Neuron (in vitro differentiated cells): ENCODE results near the gene ZC3HAV1.

Experiments
- H2AFZ ChIP-seq: one replicate; pipeline ENCODE4 v1.6.1; 2013; ENCODE audit warnings: low read depth, mild to moderate bottlenecking, inconsistent platforms, low read length, moderate library complexity
- H3K27me3 ChIP-seq: one replicate; pipeline ENCODE4 v1.6.1; 2013; ENCODE audit warnings: low read length; ENCODE audit not compliant: insufficient read depth
- H3K36me3 ChIP-seq: one replicate; pipeline ENCODE4 v1.6.1; 2013; ENCODE audit warnings: low read length; ENCODE audit not compliant: insufficient read depth
- H3K4me1 ChIP-seq: one replicate; pipeline ENCODE4 v1.6.1; 2013; ENCODE audit warnings: low read length; ENCODE audit not compliant: insufficient read depth
- H3K4me3 ChIP-seq: 2 replicates; pipeline ENCODE4 v1.5.1; 2013; ENCODE audit warnings: mild to moderate bottlenecking, low read length, moderate library complexity
- H3K9me3 ChIP-seq: one replicate; pipeline ENCODE4 v1.6.1; 2013; ENCODE audit warnings: low read length

ZC3HAV1 gene

DNA sequence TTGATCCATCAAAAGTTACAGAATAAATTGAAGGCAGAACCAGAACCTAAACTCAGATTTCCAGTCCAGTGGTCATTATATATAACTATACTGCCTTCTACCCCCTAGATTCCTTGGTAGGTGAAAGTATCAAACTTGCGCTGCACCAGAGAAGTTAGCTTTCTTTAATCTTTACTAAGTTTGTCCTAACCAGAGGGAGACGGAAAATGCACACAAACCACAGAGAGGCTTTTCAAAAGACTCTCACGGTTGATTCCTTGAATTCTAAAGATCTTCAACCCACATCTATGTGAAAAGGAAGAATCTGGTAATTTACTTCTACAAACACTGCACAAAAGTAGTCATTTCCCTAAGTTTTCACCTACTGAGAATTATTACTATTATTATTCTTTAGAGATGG lies 110.1 kb downstream of the ZC3HAV1 start:
- H2AFZ ChIP-seq = no peak overlapping the region
- no peaks in the 10 kb centered on the region for H3K36me3 ChIP-seq
- no peaks in the 10 kb centered on the region for H3K9me3 ChIP-seq
- no peaks in the 10 kb centered on the region for H3K4me1 ChIP-seq
- H3K27me3 ChIP-seq = no peaks in the 10 kb centered on the region
- H3K4me3 ChIP-seq = no peak overlapping the region
